NCI-H82 treated with DMSO at 0.1 percent for 48 hours (cell line): ENCODE measurements around the gene KIAA1191.

Experiments used
- DNase-seq: peaks from one replicate; lab custom pipeline; 2025; ENCODE audit not compliant: unreplicated experiment; lab: John Stamatoyannopoulos, UW

KIAA1191 gene

GRCh38 chr5:176389135-176390123, 27.9 kb upstream of the KIAA1191 start:
- DNase-seq, result no peak

- peak; percentile 94 for DNase-seq
Measured at GRCh38 chr5:176388444-176389134, 27.0 kb upstream of the KIAA1191 start, which contains the start of the genes HIGD2A and NOP16. Gene HIGD2A (plus strand): TSS chr5:176388751. CDS start chr5:176388820, 69 bp downstream. Gene NOP16 (minus strand): TSS chr5:176388598. CDS start chr5:176388539, 59 bp downstream.

- no peak for DNase-seq
Measured at GRCh38 chr5:176388003-176388443, 26.5 kb upstream of the KIAA1191 start.

GRCh38 chr5:176387384-176387925, 25.9 kb upstream of the KIAA1191 start:
- DNase-seq, result no peak

- no peak for DNase-seq
Measured at GRCh38 chr5:176386491-176386890, 24.9 kb upstream of the KIAA1191 start.

- DNase-seq, result no peak
Measured at GRCh38 chr5:176384991-176385390, 23.4 kb upstream of the KIAA1191 start.

GRCh38 chr5:176384366-176384930, 22.9 kb upstream of the KIAA1191 start:
- DNase-seq, result no peak

- DNase-seq, result no peak
Measured at GRCh38 chr5:176383961-176384360, 22.4 kb upstream of the KIAA1191 start.

- DNase-seq, result no peak
Measured at GRCh38 chr5:176383248-176383905, 21.8 kb upstream of the KIAA1191 start.

GRCh38 chr5:176382721-176383120, 21.2 kb upstream of the KIAA1191 start:
- DNase-seq, result no peak

- no peak for DNase-seq
Measured at GRCh38 chr5:176381979-176382378, 20.4 kb upstream of the KIAA1191 start.

- DNase-seq, result no peak
Measured at GRCh38 chr5:176381423-176381822, 19.9 kb upstream of the KIAA1191 start.

GRCh38 chr5:176379881-176380280, 18.3 kb upstream of the KIAA1191 start:
- no peak for DNase-seq

- DNase-seq, result no peak
Measured at GRCh38 chr5:176373100-176373818, 11.7 kb upstream of the KIAA1191 start.

GRCh38 chr5:176371621-176372539, 10.3 kb upstream of the KIAA1191 start:
- DNase-seq, result no peak

- no peak for DNase-seq
Measured at GRCh38 chr5:176369934-176370711, 8.6 kb upstream of the KIAA1191 start.

GRCh38 chr5:176368726-176369125, 7.2 kb upstream of the KIAA1191 start:
- no peak for DNase-seq

- DNase-seq, result no peak
Measured at GRCh38 chr5:176366232-176366894, 4.8 kb upstream of the KIAA1191 start.
